K562 (cell line): ENCODE data around the gene CCL20. TPM values are rescaled to one million over a fixed set of nuclear protein-coding genes. Genes with fewer than 3 reads are reported as not detected.

Experiments
- ATAC-seq: fragments of 200-7000 bp; cut with Tn5 transposase; 3 replicates; pipeline ENCODE4 v1.9.1; 2020; ENCODE audit warnings: moderate library complexity
- BruUV-seq: library from RNA; stranded (reverse); fragments of 400-500 nt; replicated peaks from 2 replicates; lab custom pipeline; 2021; lab: Mats Ljungman, UMichigan
- CTCF ChIA-PET: fragments of 300-600 bp; formaldehyde crosslinking; extraction: SDS; loops from one replicate; lab custom pipeline; 2021; ENCODE audit warnings: low intra/inter-chr PET ratio; lab: Yijun Ruan, JAX
- POLR2A ChIA-PET: fragments of 300-600, 350-650 bp; sonication (Branson Sonifier 250); formaldehyde crosslinking; extraction: SDS; loops from one replicate; lab custom pipeline; 2021; ENCODE audit warnings: antibody characterized with exemption, inconsistent platforms; lab: Yijun Ruan, JAX
- DNase-seq, 4 experiments: peaks; one replicate each; pipeline versions ENCODE4 v3.0.0 to v3.0.0-alpha.2; 2011 to 2018; ENCODE audit warnings: low spot score in 3 of 4, mixed read lengths in 3 of 4; ENCODE audit errors: extremely low read depth in 1 of 4
- FAIRE-seq: peaks from 2 replicates; lab custom pipeline; 2011; peaks lifted over from hg19 to GRCh38; lab: Jason Lieb, UNC
- H2AFZ ChIP-seq: 2 replicates; pipeline ENCODE4 v1.6.0; 2011; ENCODE audit warnings: low read depth, low read length, control low read depth, inconsistent platforms
- H3K27ac ChIP-seq: fragments of 200-600 bp; 3 replicates; pipeline ENCODE4 v1.8.0; 2011; ENCODE audit warnings: low read depth, mild to moderate bottlenecking, control low read depth, inconsistent platforms, low read length, moderate library complexity, mixed read lengths; ENCODE audit errors: extremely low read depth
- H3K27me3 ChIP-seq, 2 experiments: fragments of 300-600 bp in 1 of 2; 2 replicates in 1 of 2; 3 replicates in 1 of 2; pipeline versions ENCODE4 v1.6.0 to v1.8.0; 2011; ENCODE audit warnings: inconsistent platforms in 2 of 2, low read length in 2 of 2, mild to moderate bottlenecking in 1 of 2, mixed read lengths in 1 of 2, moderate library complexity in 1 of 2; ENCODE audit not compliant: control insufficient read depth in 2 of 2, insufficient read depth in 2 of 2
- H3K36me3 ChIP-seq: fragments of 300-600 bp; 3 replicates; pipeline ENCODE4 v1.8.0; 2011; ENCODE audit warnings: mild to moderate bottlenecking, low read length, inconsistent platforms; ENCODE audit not compliant: control insufficient read depth, insufficient read depth
- H3K4me1 ChIP-seq, 2 experiments: fragments of 200-600 bp in 1 of 2; replicated peaks in 1 of 2; 2 replicates in 1 of 2; 3 replicates in 1 of 2; pipeline versions ENCODE4 v1.5.1 to v1.8.0; 2011; ENCODE audit warnings: inconsistent platforms in 2 of 2, low read length in 2 of 2, mild to moderate bottlenecking in 1 of 2, mixed read lengths in 1 of 2, moderate library complexity in 1 of 2; ENCODE audit not compliant: control insufficient read depth in 2 of 2, insufficient read depth in 2 of 2
- H3K4me2 ChIP-seq: 2 replicates; pipeline ENCODE4 v1.6.1; 2011; ENCODE audit warnings: low read length, control low read depth, inconsistent platforms, mixed read lengths; ENCODE audit not compliant: insufficient read depth
- H3K4me3 ChIP-seq: fragments of 200-600 bp; sonication (generic), shearing (Covaris generic); 2 replicates; pipeline ENCODE4 v1.5.1; 2016; ENCODE audit warnings: control low read depth, inconsistent platforms
- H3K79me2 ChIP-seq: fragments of 200-600 bp; 3 replicates; pipeline ENCODE4 v1.8.0; 2011; ENCODE audit warnings: low read length, inconsistent platforms; ENCODE audit not compliant: control insufficient read depth, insufficient read depth
- H3K9ac ChIP-seq, 2 experiments: 2 replicates each; pipeline versions ENCODE4 v1.6.0 to v1.6.1; 2011; ENCODE audit warnings: low read depth in 2 of 2, low read length in 2 of 2, control low read depth in 1 of 2, inconsistent platforms in 1 of 2, mild to moderate bottlenecking in 1 of 2, mixed read lengths in 1 of 2; ENCODE audit not compliant: insufficient read depth in 1 of 2
- H3K9me1 ChIP-seq: one replicate; pipeline ENCODE4 v1.6.0; 2011; ENCODE audit warnings: inconsistent platforms, mild to moderate bottlenecking, low read length, moderate library complexity; ENCODE audit not compliant: control insufficient read depth, insufficient read depth
- H3K9me3 ChIP-seq: replicated peaks from 2 replicates; pipeline ENCODE4 v1.5.1; 2011; ENCODE audit warnings: low read depth, low read length, inconsistent platforms; ENCODE audit not compliant: control insufficient read depth, insufficient read depth
- H4K20me1 ChIP-seq: replicated peaks from 2 replicates; pipeline ENCODE4 v1.6.1; 2011; ENCODE audit warnings: low read length, inconsistent platforms, mixed read lengths; ENCODE audit not compliant: control insufficient read depth, insufficient read depth
- ARID1B ChIP-seq: fragments of 450-650 bp; IDR thresholded peaks from 2 replicates; pipeline ENCODE4 v1.6.1; 2016; ENCODE audit warnings: antibody characterized with exemption, mild to moderate bottlenecking, inconsistent platforms
- ATF1 ChIP-seq, 2 experiments: fragments of 450-650 bp in 1 of 2; IDR thresholded peaks; 2 replicates each; pipeline ENCODE4 v1.6.1; 2016; ENCODE audit warnings: missing compliant biosample characterization in 1 of 2, missing genetic modification characterization in 1 of 2
- BACH1 ChIP-seq: fragments of 200-800 bp; sonication (Bioruptor generic); IDR thresholded peaks from 2 replicates; pipeline ENCODE4 v1.6.1; 2016; ENCODE audit warnings: missing genetic modification characterization, missing compliant biosample characterization
- FOXK2 ChIP-seq, 2 experiments: fragments of 450-650 bp; IDR thresholded peaks in 1 of 2; conservative IDR thresholded peaks in 1 of 2; 2 replicates each; pipeline ENCODE4 v1.6.1; 2016; ENCODE audit warnings: low read depth in 2 of 2, mild to moderate bottlenecking in 1 of 2
- HCFC1 ChIP-seq: IDR thresholded peaks from 2 replicates; pipeline ENCODE4 v1.6.1; 2012; ENCODE audit warnings: low read depth, low read length, improper control_type of control experiment
- ILK ChIP-seq: fragments of 450-650 bp; IDR thresholded peaks from 2 replicates; pipeline ENCODE4 v1.6.1; 2016; ENCODE audit warnings: missing genetic modification characterization, low read depth, mild to moderate bottlenecking, missing compliant biosample characterization, moderate library complexity, borderline replicate concordance
- KLF10 ChIP-seq: fragments of 250-450 bp; sonication (Bioruptor Pico); IDR thresholded peaks from 2 replicates; pipeline ENCODE4 v1.6.1; 2021; ENCODE audit warnings: matching md5 sums
- NR3C1 ChIP-seq: sonication (generic); formaldehyde crosslinking; IDR thresholded peaks from 2 replicates; pipeline ENCODE4 v1.8.1; 2022; ENCODE audit warnings: missing genetic modification reagents
- PTBP1 ChIP-seq: fragments of 200-400 bp; formaldehyde crosslinking; IDR thresholded peaks from 2 replicates; pipeline ENCODE4 v1.6.1; 2017; ENCODE audit warnings: low read depth, low read length
- ZKSCAN3 ChIP-seq: fragments of 250-450 bp; sonication (Bioruptor Pico); IDR thresholded peaks from 2 replicates; pipeline ENCODE4 v1.4.0; 2020
- WGBS: fragments of 100-300 bp; shearing (Covaris generic); methylation state at CpG from one replicate; pipeline ENCODE4 v1.1.6; 2016; ENCODE audit warnings: low coverage, mixed read lengths; ENCODE audit not compliant: insufficient coverage; ENCODE audit errors: missing lambda C conversion rate; 5-methylcytosine and 5-hydroxymethylcytosine counted together
- in situ Hi-C: fragments of 300-500 bp; cut with MboI; formaldehyde crosslinking; loops from 4 replicates; pipeline ENCODE4 v1.15.0; 2018; ENCODE audit warnings: inconsistent platforms, mixed read lengths
- intact Hi-C: fragments of 100-400 bp; cut with micrococcal nuclease; formaldehyde crosslinking; loops from 2 replicates; pipeline ENCODE4 v1.14.2; 2022
- polyA plus RNA-seq, 8 experiments: library from polyadenylated mRNA; depleted of rRNA in 4 of 8; stranded (reverse) in 5 of 8; unstranded in 3 of 8; fragments of >200 nt; fragmentation: Nextera tagmentation in 2 of 8; fragmentation: Illumina TruSeq in 1 of 8; extraction: Ambion mirVana in 2 of 8; extraction: Trizol in 1 of 8; gene quantifications; 2 replicates each; pipeline versions ENCODE4 v1.2.1 to v1.2.3, GENCODE V29; 2011 to 2014; ENCODE audit warnings: inconsistent platforms in 1 of 8, missing spikeins in 1 of 8
- total RNA-seq, 7 experiments: library from RNA; depleted of rRNA in 6 of 7; stranded (reverse); fragments of >200 nt in 6 of 7; fragmentation: Illumina TruSeq in 2 of 7; extraction: Trizol in 2 of 7; gene quantifications; 2 replicates each; pipeline versions ENCODE4 v1.2.1 to v1.2.3, GENCODE V29; 2011 to 2021; ENCODE audit warnings: low replicate concordance in 1 of 7

Gene CCL20
- total and polyA plus RNA-seq, 9 of the 15 experiments (the other 6 are each of a cell fraction or from before 2014, with no cell fraction given) = 0.29 TPM; not detected in 8

- TF ChIP-seq ILK (tag) (no peak), NR3C1 (CRISPR knock-in tag) (no peak), BACH1 (tag) (no peak)
Measured at GRCh38 chr2:227782804-227783203, 30.8 kb upstream of the CCL20 start (continued).

- H3K4me2 ChIP-seq = no peak overlapping the region
- in situ Hi-C loops = no loop called here
- no peaks in the 10 kb centered on the region for H3K27me3 ChIP-seq
- intact Hi-C loops = no loop called here
- TF ChIP-seq HCFC1 (no peak), PTBP1 (no peak), FOXK2 (conservative IDR thresholded peaks at IDR 0.05 in 1 of 2, IDR thresholded peaks at IDR 0.05 in 1 of 2; ENCODE audit: low read depth in 2 of 2) (no peak), ATF1 (CRISPR knock-in tag; IDR thresholded peaks at IDR 0.05) (no peak), ATF1 (tag; IDR thresholded peaks at IDR 0.05) (no peak), ZKSCAN3 (no peak), ARID1B (no peak), KLF10 (CRISPR knock-in tag) (no peak)
- WGBS = 2% methylated on average over 10 of the region's 12 CpGs
- ChIA-PET CTCF (no interaction called here), POLR2A (no interaction called here)
- no peak overlapping the region for H3K27ac ChIP-seq
- ATAC-seq = no peak
- no peak overlapping the region for H3K4me3 ChIP-seq
- H3K36me3 ChIP-seq = no peaks in the 10 kb centered on the region
- no peak for DNase-seq
- H3K9me3 ChIP-seq = no peaks in the 10 kb centered on the region
- no peak overlapping the region for H3K9ac ChIP-seq
- no peaks in the 10 kb centered on the region for H3K4me1 ChIP-seq
- FAIRE-seq = no peak
- no peak overlapping the region for H2AFZ ChIP-seq
- no TSS peak for BruUV-seq
- no peaks in the 10 kb centered on the region for H4K20me1 ChIP-seq
- H3K79me2 ChIP-seq = no peaks in the 10 kb centered on the region
- H3K9me1 ChIP-seq = no peaks in the 10 kb centered on the region
Measured at GRCh38 chr2:227783404-227784138, 30.1 kb upstream of the CCL20 start.
